Measurements from ENCODE around the gene QSOX2. TPM values are rescaled to one million over a fixed set of nuclear protein-coding genes. Genes with fewer than 3 reads are reported as not detected.

The QSOX2 gene
- total RNA-seq, 4 donors from 2014 or later = 10.2 to 15.8 (median 12.1) TPM

GRCh38 chr9:136157477-136158265 lies 87.9 kb downstream of the QSOX2 start:
- TF ChIP-seq POLR2AphosphoS5 (IDR thresholded peaks at IDR 0.05) (no peak), POLR2A (IDR thresholded peaks at IDR 0.05) (no peak), EP300 (IDR thresholded peaks at IDR 0.05) (no peak)
- TF ChIP-seq, protein P1, sequence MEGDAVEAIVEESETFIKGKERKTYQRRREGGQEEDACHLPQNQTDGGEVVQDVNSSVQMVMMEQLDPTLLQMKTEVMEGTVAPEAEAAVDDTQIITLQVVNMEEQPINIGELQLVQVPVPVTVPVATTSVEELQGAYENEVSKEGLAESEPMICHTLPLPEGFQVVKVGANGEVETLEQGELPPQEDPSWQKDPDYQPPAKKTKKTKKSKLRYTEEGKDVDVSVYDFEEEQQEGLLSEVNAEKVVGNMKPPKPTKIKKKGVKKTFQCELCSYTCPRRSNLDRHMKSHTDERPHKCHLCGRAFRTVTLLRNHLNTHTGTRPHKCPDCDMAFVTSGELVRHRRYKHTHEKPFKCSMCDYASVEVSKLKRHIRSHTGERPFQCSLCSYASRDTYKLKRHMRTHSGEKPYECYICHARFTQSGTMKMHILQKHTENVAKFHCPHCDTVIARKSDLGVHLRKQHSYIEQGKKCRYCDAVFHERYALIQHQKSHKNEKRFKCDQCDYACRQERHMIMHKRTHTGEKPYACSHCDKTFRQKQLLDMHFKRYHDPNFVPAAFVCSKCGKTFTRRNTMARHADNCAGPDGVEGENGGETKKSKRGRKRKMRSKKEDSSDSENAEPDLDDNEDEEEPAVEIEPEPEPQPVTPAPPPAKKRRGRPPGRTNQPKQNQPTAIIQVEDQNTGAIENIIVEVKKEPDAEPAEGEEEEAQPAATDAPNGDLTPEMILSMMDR (IDR thresholded peaks at IDR 0.05) = no peak
- peaks cover 64% of the 10 kb centered on the region for H3K27me3 ChIP-seq
- H3K9me3 ChIP-seq = no peaks in the 10 kb centered on the region
- H3K36me3 ChIP-seq = no peaks in the 10 kb centered on the region
- H3K4me1 ChIP-seq = no peaks in the 10 kb centered on the region
- WGBS = 70% methylated on average over 18 of the region's 20 CpGs
- DNase-seq (ENCODE audit: low spot score in 2 of 2) = no peak
- no peak overlapping the region for H3K27ac ChIP-seq
- no peak overlapping the region for H3K4me3 ChIP-seq

Other genes with a start within 250 kb of the QSOX2 start
- gene NACC2, start 150.5 kb downstream of the QSOX2 start, total RNA-seq = 10 to 100 TPM; 12.1 to 14.9 (median 13.7) TPM
- gene TMEM250, start 126.9 kb downstream of the QSOX2 start, total RNA-seq = 10 to 100 TPM; 37.0 to 66.9 (median 57.8) TPM
- gene LHX3, start 40.7 kb downstream of the QSOX2 start, total RNA-seq = under 1 TPM in 2 of 4 donors, not detected in 2; 0.26 TPM
- under 1 TPM in 2 of 4 donors, not detected in 2; 0.13 to 0.45 TPM for gene CCDC187, start 58.3 kb upstream of the QSOX2 start, total RNA-seq
- 10 to 100 TPM; 11.5 to 14.6 (median 13.7) TPM for gene GPSM1, start 81.7 kb upstream of the QSOX2 start, total RNA-seq
- gene DNLZ, start 117.9 kb upstream of the QSOX2 start, total RNA-seq = 10 to 100 TPM; 11.3 to 46.4 (median 37.9) TPM
- 1 to 10 TPM; 2.3 to 7.4 (median 3.3) TPM for gene CARD9, start 127.9 kb upstream of the QSOX2 start, total RNA-seq
- gene SNAPC4, start 154.4 kb upstream of the QSOX2 start, total RNA-seq = 10 to 100 TPM in 2 of 4 donors, 1 to 10 TPM in 2; 6.1 to 11.1 (median 9.8) TPM
- 10 to 100 TPM; 37.4 to 93.0 (median 49.7) TPM for gene ENTR1, start 164.8 kb upstream of the QSOX2 start, total RNA-seq
- gene PMPCA, start 164.8 kb upstream of the QSOX2 start, total RNA-seq = 10 to 100 TPM; 44.1 to 65.8 (median 63.5) TPM
- 10 to 100 TPM in 3 of 4 donors, 1 to 10 TPM in 1; 9.8 to 20.3 (median 12.9) TPM for gene INPP5E, start 194.0 kb upstream of the QSOX2 start, total RNA-seq
- gene SEC16A, start 237.2 kb upstream of the QSOX2 start, total RNA-seq = 10 to 100 TPM; 58.0 to 89.3 (median 75.0) TPM

Measured in suprapubic skin (tissue), 4 donors.